Pulmonary artery endothelial cell (primary cell): ENCODE data around the gene LSMEM2. TPM values are rescaled to one million over a fixed set of nuclear protein-coding genes. Genes with fewer than 3 reads are reported as not detected.

Experiments
- total RNA-seq: library from RNA; depleted of rRNA; stranded (reverse); fragments of >200 nt; gene quantifications from 2 replicates; pipeline ENCODE4 v1.2.3, GENCODE V29; 2014

The LSMEM2 gene
- total RNA-seq, 1 donor from 2014 or later: not detected

Other genes with a start within 250 kb of the LSMEM2 start
- 116 and 184 TPM in 2 replicates for gene RBM5, start 190.2 kb upstream of the LSMEM2 start, total RNA-seq
- gene SEMA3F, start 123.8 kb upstream of the LSMEM2 start, total RNA-seq: 73.6 and 80.9 TPM in 2 replicates
- gene GNAT1, start 87.5 kb upstream of the LSMEM2 start, total RNA-seq: under 0.01 TPM in 1 of 2 replicates, not detected in the other
- 0.07 TPM in 1 of 2 replicates, not detected in the other for gene SLC38A3, start 73.8 kb upstream of the LSMEM2 start, total RNA-seq
- 597 and 651 TPM in 2 replicates for gene GNAI2, start 42.9 kb upstream of the LSMEM2 start, total RNA-seq
- 0.53 and 0.66 TPM in 2 replicates for gene SEMA3B, start 9.9 kb upstream of the LSMEM2 start, total RNA-seq
- 148 and 187 TPM in 2 replicates for gene IFRD2, start 13.3 kb downstream of the LSMEM2 start, total RNA-seq
- gene HYAL3, start 20.3 kb downstream of the LSMEM2 start, total RNA-seq: 9.6 and 10.3 TPM in 2 replicates
- gene NAA80, start 20.3 kb downstream of the LSMEM2 start, total RNA-seq: 2.6 and 3.6 TPM in 2 replicates
- gene HYAL1, start 24.5 kb downstream of the LSMEM2 start, total RNA-seq: 6.9 and 7.1 TPM in 2 replicates
- gene HYAL2, start 43.7 kb downstream of the LSMEM2 start, total RNA-seq: 535 and 564 TPM in 2 replicates
- gene TUSC2, start 49.1 kb downstream of the LSMEM2 start, total RNA-seq: 24.8 and 36.5 TPM in 2 replicates
- 17.0 and 22.5 TPM in 2 replicates for gene RASSF1, start 61.7 kb downstream of the LSMEM2 start, total RNA-seq
- gene ZMYND10, start 66.6 kb downstream of the LSMEM2 start, total RNA-seq: 0.13 and 0.35 TPM in 2 replicates
- gene NPRL2, start 71.7 kb downstream of the LSMEM2 start, total RNA-seq: 19.9 and 20.1 TPM in 2 replicates
- 19.1 and 26.3 TPM in 2 replicates for gene CYB561D2, start 71.8 kb downstream of the LSMEM2 start, total RNA-seq
- gene TMEM115, start 80.4 kb downstream of the LSMEM2 start, total RNA-seq: 36.8 and 38.1 TPM in 2 replicates
- not detected in 2 replicates for gene CACNA2D2, start 224.5 kb downstream of the LSMEM2 start, total RNA-seq